Glutamatergic neuron (in vitro differentiated cells): ENCODE results near the gene UNC13A. TPM values are rescaled to one million over a fixed set of nuclear protein-coding genes. Genes with fewer than 3 reads are reported as not detected.
"Not testable (repeated sequence)": the region's sequence is repeated elsewhere in the genome, so short reads cannot be mapped to it uniquely, and the experiment has no call there.

ENCODE experiments used
- DNase-seq: peaks from one replicate; pipeline ENCODE4 v3.0.0; 2022
- H3K27ac Mint-ChIP-seq: one replicate; pipeline ENCODE4 v1.8.0; 2020; ENCODE audit warnings: mild to moderate bottlenecking, mixed read lengths, inconsistent platforms; ENCODE audit not compliant: unreplicated experiment
- H3K27me3 Mint-ChIP-seq: one replicate; pipeline ENCODE4 v1.8.0; 2020; ENCODE audit warnings: mild to moderate bottlenecking, moderate library complexity, mixed read lengths, inconsistent platforms; ENCODE audit not compliant: unreplicated experiment
- H3K36me3 Mint-ChIP-seq: one replicate; pipeline ENCODE4 v1.8.0; 2020; ENCODE audit warnings: mild to moderate bottlenecking, mixed read lengths, inconsistent platforms; ENCODE audit not compliant: unreplicated experiment
- H3K4me1 Mint-ChIP-seq: one replicate; pipeline ENCODE4 v1.8.0; 2020; ENCODE audit warnings: mild to moderate bottlenecking, low read depth, mixed read lengths, inconsistent platforms; ENCODE audit not compliant: unreplicated experiment
- H3K4me3 Mint-ChIP-seq: one replicate; pipeline ENCODE4 v1.8.0; 2020; ENCODE audit warnings: mild to moderate bottlenecking, mixed read lengths, inconsistent platforms; ENCODE audit not compliant: unreplicated experiment
- H3K9me3 Mint-ChIP-seq: one replicate; pipeline ENCODE4 v1.8.0; 2020; ENCODE audit warnings: mild to moderate bottlenecking, moderate library complexity, mixed read lengths, inconsistent platforms; ENCODE audit not compliant: unreplicated experiment
- total RNA-seq: library from RNA; stranded (reverse); fragmentation: NEBNext Ultra II Directional; extraction: Animal tissue kit (Norgen Biotek cat#: 25700); gene quantifications from one replicate; pipeline ENCODE4 v1.2.1, GENCODE V29; 2021; ENCODE audit not compliant: unreplicated experiment
- TF ChIP-seq, protein P1 (sequence below): fragments of 200-600 bp; sonication (generic); IDR thresholded peaks from one replicate; pipeline ENCODE4 v1.5.0; 2021; ENCODE audit not compliant: partially characterized antibody, unreplicated experiment

UNC13A gene
- total RNA-seq, 1 donor from 2014 or later: 79.7 TPM

DNA sequence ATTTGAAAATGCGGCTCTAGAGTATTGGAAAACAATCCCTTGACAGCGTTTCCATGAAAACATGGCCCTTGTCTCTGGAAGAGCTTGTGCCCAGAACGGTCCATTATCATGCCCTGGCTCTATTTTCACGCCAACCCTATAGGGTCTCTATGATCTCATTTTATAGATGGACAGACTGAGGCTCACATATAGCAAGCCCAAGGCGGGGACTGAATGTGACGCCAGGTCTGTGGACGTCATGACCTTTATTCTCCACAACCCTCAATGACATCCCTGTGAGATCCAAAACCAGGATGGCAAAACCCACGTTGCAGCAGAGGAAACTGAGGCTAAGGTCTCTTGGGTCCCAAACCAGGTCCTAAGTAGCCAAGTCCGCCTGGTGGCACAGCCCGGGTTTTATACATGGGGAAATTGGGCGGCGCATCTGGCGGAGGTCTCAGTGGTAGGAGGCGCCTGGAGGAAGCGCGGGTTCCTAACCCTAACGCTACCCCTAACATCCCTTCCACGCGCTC, 133.1 kb downstream of the UNC13A start:
- Mint-ChIP-seq H3K9me3 (peaks cover 3% of the 10 kb centered on the region), H3K27ac (no peak overlapping the region), H3K36me3 (no peaks in the 10 kb centered on the region), H3K27me3 (peaks cover 7% of the 10 kb centered on the region), H3K4me3 (peak overlapping the region; percentile 78), H3K4me1 (no peaks in the 10 kb centered on the region)
- DNase-seq: no peak
- TF ChIP-seq, protein P1, sequence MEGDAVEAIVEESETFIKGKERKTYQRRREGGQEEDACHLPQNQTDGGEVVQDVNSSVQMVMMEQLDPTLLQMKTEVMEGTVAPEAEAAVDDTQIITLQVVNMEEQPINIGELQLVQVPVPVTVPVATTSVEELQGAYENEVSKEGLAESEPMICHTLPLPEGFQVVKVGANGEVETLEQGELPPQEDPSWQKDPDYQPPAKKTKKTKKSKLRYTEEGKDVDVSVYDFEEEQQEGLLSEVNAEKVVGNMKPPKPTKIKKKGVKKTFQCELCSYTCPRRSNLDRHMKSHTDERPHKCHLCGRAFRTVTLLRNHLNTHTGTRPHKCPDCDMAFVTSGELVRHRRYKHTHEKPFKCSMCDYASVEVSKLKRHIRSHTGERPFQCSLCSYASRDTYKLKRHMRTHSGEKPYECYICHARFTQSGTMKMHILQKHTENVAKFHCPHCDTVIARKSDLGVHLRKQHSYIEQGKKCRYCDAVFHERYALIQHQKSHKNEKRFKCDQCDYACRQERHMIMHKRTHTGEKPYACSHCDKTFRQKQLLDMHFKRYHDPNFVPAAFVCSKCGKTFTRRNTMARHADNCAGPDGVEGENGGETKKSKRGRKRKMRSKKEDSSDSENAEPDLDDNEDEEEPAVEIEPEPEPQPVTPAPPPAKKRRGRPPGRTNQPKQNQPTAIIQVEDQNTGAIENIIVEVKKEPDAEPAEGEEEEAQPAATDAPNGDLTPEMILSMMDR: no peak

DNA sequence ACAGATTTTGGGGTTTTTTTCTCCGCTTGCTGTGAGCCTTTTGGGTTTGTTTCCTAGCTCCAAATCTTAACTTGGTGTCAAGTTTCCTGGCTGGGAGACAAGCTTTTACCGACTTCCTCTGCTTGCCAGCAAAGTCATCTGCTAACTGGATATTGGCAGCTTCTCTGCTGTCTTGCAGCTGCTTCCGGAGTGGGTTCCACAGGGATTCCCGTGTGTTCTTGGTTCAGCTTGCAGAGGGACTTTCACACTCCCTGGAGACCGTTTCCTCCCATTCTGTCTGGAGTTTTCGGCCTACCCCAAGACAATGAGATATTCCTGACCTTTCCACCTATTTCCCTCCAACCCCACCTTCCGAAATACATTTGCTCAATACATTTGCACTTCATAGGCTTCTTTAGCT, 134.9 kb downstream of the UNC13A start:
- Mint-ChIP-seq H3K36me3 (no peaks in the 10 kb centered on the region), H3K27ac (peak overlapping the region; percentile 56)

DNA sequence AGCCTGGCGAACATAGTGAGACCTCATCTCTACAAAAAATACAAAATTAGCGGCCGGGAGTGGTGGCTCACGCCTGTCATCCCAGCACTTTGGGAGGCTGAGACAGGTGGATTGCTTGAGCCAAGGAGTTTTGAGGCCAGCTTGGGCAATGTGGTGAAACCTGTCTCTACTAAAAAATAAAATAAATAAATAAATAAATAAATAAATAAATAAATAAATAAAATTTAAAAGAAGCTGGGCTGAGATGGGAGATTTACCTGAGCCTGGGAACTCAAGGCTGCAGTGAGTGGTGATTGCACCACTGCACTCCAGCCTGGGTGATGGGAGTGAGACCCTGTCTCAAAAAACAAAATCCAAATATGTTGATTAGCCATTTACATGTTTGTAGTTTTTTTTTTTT, 135.4 kb downstream of the UNC13A start:
- not testable (repeated sequence) for H3K36me3 Mint-ChIP-seq, H3K9me3 Mint-ChIP-seq, DNase-seq, H3K27me3 Mint-ChIP-seq, H3K27ac Mint-ChIP-seq, H3K4me1 Mint-ChIP-seq, H3K4me3 Mint-ChIP-seq

More for the DNA sequence above, 134.9 kb downstream of the UNC13A start:
- no peak for DNase-seq
- Mint-ChIP-seq H3K4me1 (no peaks in the 10 kb centered on the region), H3K4me3 (peak overlapping the region; percentile 6), H3K9me3 (peaks cover 3% of the 10 kb centered on the region), H3K27me3 (peaks cover 4% of the 10 kb centered on the region)
- TF ChIP-seq, protein P1: no peak

Other genes with a start within 250 kb of the UNC13A start
- not detected for gene TMEM221, start 239.7 kb downstream of the UNC13A start, total RNA-seq
- gene NXNL1, start 227.4 kb downstream of the UNC13A start, total RNA-seq: not detected
- 16.9 TPM for gene SLC27A1, start 217.8 kb downstream of the UNC13A start, total RNA-seq
- 66.0 TPM for gene PGLS, start 176.7 kb downstream of the UNC13A start, total RNA-seq
- 74.5 TPM for gene COLGALT1, start 132.7 kb downstream of the UNC13A start, total RNA-seq
- 111 TPM for gene MAP1S, start 31.1 kb upstream of the UNC13A start, total RNA-seq
- gene FCHO1, start 63.1 kb upstream of the UNC13A start, total RNA-seq: 45.2 TPM
- gene B3GNT3, start 106.8 kb upstream of the UNC13A start, total RNA-seq: not detected
- not detected for gene INSL3, start 133.2 kb upstream of the UNC13A start, total RNA-seq
- 1.3 TPM for gene JAK3, start 159.6 kb upstream of the UNC13A start, total RNA-seq
- 1,135 TPM for gene RPL18A, start 171.6 kb upstream of the UNC13A start, total RNA-seq
- 4.3 TPM for gene SLC5A5, start 183.6 kb upstream of the UNC13A start, total RNA-seq
- 87.9 TPM for gene CCDC124, start 244.7 kb upstream of the UNC13A start, total RNA-seq